SH-SY5Y (cell line): ENCODE measurements around the gene KCMF1.

ENCODE experiments used
- GATA2 ChIP-seq: IDR thresholded peaks from 2 replicates; pipeline ENCODE4 v1.6.1; 2011; ENCODE audit warnings: mild to moderate bottlenecking, low read depth, low read length
- GATA3 ChIP-seq: IDR thresholded peaks from 2 replicates; pipeline ENCODE4 v1.6.1; 2011; ENCODE audit warnings: low read depth, mild to moderate bottlenecking, low read length, moderate library complexity

DNA sequence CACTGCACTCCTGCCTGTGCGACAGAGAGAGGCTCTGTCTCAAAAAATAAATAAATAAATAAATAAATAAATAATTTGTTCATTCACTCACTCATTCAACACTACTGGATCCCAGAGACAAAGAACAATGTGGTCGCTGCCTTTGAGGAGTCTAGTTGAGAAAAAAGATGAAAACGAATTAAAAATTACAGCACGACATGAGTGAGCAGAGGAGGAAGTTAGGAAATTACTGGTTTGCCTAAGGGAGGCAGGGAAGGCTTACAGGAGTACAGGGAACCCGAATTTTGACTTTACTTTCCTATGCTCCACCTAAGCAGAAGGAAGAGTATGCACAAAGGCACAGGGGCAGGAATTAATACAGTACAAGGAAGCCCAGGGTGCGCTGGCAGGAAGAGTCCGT is 4.2 kb upstream of the KCMF1 start:
- no peak for TF ChIP-seq GATA2
- no peak for TF ChIP-seq GATA3
